ENCODE measurements around the gene H19.

Gene H19

DNA sequence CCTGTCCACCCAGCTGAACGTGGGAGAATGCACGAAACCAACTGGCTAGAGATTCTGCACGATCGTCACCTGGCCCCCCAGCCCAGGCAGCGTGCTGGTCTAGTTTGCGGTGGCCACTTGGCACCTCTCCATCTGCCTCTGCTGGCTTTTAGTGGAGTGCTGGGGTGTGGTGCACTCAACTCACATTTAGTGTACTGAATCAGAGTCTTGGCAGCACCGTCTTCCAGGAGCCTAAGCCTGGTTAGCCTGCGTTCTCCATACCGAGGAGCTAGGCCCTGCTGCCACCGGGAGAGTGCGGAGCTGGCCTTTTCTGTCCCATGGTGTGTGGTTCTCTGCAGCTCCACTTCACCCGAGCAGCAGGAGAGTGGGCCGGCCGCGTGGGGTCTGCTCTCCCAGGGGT lies 47.7 kb downstream of the H19 start:
- H3K9me3 ChIP-seq (ENCODE audit: control insufficient read depth in 5 of 5, low read length in 5 of 5) = no peaks in the 10 kb centered on the region
- H3K4me1 ChIP-seq (ENCODE audit: control insufficient read depth in 5 of 5, insufficient read depth in 5 of 5, low read length in 5 of 5) = no peaks in the 10 kb centered on the region
- H3K27me3 ChIP-seq (ENCODE audit: control insufficient read depth in 5 of 5, insufficient read depth in 4 of 5, low read length in 5 of 5) = no peaks in the 10 kb centered on the region
- H3K9ac ChIP-seq (ENCODE audit: low read length in 5 of 5) = no peak overlapping the region
- no peak overlapping the region for H3K4me3 ChIP-seq (ENCODE audit: low read depth in 1 of 5, low read length in 5 of 5)
- no peak overlapping the region for H3K27ac ChIP-seq (ENCODE audit: low read depth, low read length)
- no peaks in the 10 kb centered on the region for H3K36me3 ChIP-seq (ENCODE audit: control insufficient read depth in 5 of 5, insufficient read depth in 5 of 5, low read length in 5 of 5)

DNA sequence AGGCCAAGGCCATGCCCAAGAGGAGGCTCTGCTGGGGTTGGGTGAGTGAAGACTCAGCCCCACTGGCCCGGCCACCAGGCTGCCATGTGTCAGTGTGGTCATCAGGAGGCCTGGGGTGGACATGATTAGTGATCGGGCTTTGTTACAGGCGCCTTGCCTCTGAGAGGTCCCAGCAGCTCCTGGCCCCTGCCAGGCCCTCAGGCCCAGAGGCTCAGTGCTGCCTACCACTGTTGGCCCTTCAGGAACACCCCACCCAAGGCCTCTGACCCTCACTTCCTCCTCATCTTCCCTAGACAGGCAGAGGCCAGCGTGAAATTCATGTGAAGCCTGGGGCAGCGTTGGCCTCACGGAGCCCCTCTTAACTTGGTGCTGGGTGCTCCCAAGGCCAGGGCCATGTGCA lies 48.3 kb downstream of the H19 start:
- Histone ChIP-seq H3K4me1 (ENCODE audit: control insufficient read depth in 5 of 5, insufficient read depth in 5 of 5, low read length in 5 of 5) (peaks cover 0 to 2% (median 0%) of the 10 kb centered on the region in 5 donors), H3K27me3 (ENCODE audit: control insufficient read depth in 5 of 5, insufficient read depth in 4 of 5, low read length in 5 of 5) (no peaks in the 10 kb centered on the region), H3K36me3 (ENCODE audit: control insufficient read depth in 5 of 5, insufficient read depth in 5 of 5, low read length in 5 of 5) (no peaks in the 10 kb centered on the region)

DNA sequence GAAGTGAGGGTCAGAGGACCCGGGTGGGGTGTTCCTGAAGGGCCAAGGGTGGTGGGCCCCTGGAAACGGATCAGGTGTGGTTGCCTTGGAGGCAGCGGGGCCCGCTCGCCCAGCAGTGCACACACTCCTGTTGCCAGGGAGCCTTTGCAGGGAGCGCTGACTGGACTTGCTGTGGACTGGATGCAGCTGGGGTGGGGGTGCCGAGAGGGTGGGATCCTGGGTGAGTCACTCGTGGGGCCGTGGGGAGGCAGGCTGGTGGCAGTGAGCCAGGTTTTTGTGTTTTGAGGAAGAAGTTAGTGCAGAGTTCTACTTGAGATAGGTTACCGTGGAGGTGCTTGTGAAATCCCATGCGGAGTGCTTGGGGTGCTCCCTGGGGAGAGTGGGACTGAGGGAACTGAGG lies 49.3 kb downstream of the H19 start:
- no peak overlapping the region for H3K4me3 ChIP-seq (ENCODE audit: low read depth in 1 of 5, low read length in 5 of 5)

More for the DNA sequence above, 48.3 kb downstream of the H19 start:
- Histone ChIP-seq H3K9me3 (ENCODE audit: control insufficient read depth in 5 of 5, low read length in 5 of 5) (no peaks in the 10 kb centered on the region), H3K27ac (ENCODE audit: low read depth, low read length) (no peak overlapping the region), H3K4me3 (ENCODE audit: low read depth in 1 of 5, low read length in 5 of 5) (no peak overlapping the region), H3K9ac (ENCODE audit: low read length in 5 of 5) (no peak overlapping the region)

DNA sequence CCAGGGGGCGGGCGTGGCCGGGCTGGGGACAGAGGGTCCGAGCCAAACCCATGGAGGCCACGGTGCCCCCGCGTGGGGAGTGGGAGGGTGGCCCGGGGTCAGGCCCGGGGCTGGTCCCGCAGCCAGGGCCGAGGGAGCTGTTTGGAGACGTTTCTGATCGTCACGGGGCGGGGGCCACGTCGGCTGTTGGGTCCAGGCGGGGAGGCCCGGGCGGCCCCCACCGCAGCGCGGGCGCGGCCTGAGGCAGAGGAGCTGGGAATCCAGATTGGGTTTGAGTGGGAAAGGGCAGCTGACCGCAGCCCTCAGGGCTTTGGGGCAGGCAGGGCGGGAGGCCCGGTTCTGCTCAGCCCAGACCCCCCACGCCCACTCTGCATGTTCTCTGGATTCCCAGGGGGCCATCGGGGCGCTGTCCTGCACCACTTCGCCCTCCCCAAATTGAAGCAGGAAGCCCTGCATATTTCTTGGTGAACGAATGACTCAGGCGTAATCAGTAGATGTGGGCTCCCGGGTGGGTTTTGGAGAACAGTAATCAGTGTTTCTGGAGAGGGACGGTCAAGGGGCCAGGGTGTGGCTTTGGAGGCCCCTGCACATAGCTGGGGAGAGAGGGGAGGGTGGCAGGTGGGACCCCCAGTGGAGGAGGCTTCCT lies 49.9 kb downstream of the H19 start:
- no peaks in the 10 kb centered on the region for H3K36me3 ChIP-seq (ENCODE audit: control insufficient read depth in 5 of 5, insufficient read depth in 5 of 5, low read length in 5 of 5)
- H3K4me1 ChIP-seq (ENCODE audit: control insufficient read depth in 5 of 5, insufficient read depth in 5 of 5, low read length in 5 of 5) = peaks cover 0 to 13% (median 6%) of the 10 kb centered on the region in 5 donors
- H3K9me3 ChIP-seq (ENCODE audit: control insufficient read depth in 5 of 5, low read length in 5 of 5) = no peaks in the 10 kb centered on the region

More for the DNA sequence above, 49.3 kb downstream of the H19 start:
- no peaks in the 10 kb centered on the region for H3K9me3 ChIP-seq (ENCODE audit: control insufficient read depth in 5 of 5, low read length in 5 of 5)
- no peak overlapping the region for H3K9ac ChIP-seq (ENCODE audit: low read length in 5 of 5)
- H3K27ac ChIP-seq (ENCODE audit: low read depth, low read length) = no peak overlapping the region
- H3K36me3 ChIP-seq (ENCODE audit: control insufficient read depth in 5 of 5, insufficient read depth in 5 of 5, low read length in 5 of 5) = no peaks in the 10 kb centered on the region
- H3K4me1 ChIP-seq (ENCODE audit: control insufficient read depth in 5 of 5, insufficient read depth in 5 of 5, low read length in 5 of 5) = peaks cover 0 to 10% (median 5%) of the 10 kb centered on the region in 5 donors
- H3K27me3 ChIP-seq (ENCODE audit: control insufficient read depth in 5 of 5, insufficient read depth in 4 of 5, low read length in 5 of 5) = no peaks in the 10 kb centered on the region

DNA sequence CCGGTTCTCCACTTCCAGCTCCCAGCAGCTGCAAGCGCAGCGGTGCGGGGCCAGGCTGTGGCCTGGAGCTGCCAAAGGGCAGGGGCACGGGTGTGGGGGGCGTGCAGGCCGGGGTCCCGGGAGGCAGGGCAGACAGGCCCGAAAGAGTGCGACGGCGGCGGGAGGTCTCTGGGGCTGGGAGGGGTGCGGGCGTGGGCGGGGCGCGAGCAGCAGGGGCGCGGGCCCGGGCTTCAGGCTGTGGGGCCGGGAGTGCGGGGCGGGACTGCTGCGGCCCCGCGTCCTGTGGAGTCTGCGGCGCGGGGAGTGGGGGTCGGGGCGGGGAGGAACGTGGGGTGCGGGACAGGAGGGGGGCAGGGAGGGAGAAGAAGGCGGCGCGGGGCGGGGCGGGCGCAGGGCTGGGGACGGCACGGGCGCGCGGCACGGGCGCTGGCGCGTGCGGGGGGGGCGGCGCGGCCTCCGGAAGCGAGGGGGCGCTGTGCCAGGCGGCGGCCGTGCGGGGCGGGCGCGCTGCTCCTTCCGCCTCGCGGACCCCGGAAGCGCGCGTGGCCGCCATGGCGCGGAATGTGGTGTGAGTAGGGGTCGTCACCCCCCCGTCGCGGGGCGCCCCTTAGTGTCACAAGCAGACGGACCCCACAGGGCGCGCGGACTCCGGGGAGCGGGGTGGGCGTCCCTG lies 50.7 kb downstream of the H19 start, which contains the start of gene MRPL23:
Gene MRPL23, plus strand, starts transcription at position 521 of the 673 bp plus-strand sequence. Its CDS starts 31 bp downstream, at position 552.
- H3K9me3 ChIP-seq (ENCODE audit: control insufficient read depth in 5 of 5, low read length in 5 of 5) = no peaks in the 10 kb centered on the region
- peaks cover 0 to 3% (median 0%) of the 10 kb centered on the region in 5 donors for H3K27me3 ChIP-seq (ENCODE audit: control insufficient read depth in 5 of 5, insufficient read depth in 4 of 5, low read length in 5 of 5)
- H3K36me3 ChIP-seq (ENCODE audit: control insufficient read depth in 5 of 5, insufficient read depth in 5 of 5, low read length in 5 of 5) = no peaks in the 10 kb centered on the region
- peaks cover 0 to 20% (median 13%) of the 10 kb centered on the region in 5 donors for H3K4me1 ChIP-seq (ENCODE audit: control insufficient read depth in 5 of 5, insufficient read depth in 5 of 5, low read length in 5 of 5)
- no peak within 1 kb of the TSS for H3K27ac ChIP-seq (ENCODE audit: low read depth, low read length)
- H3K9ac ChIP-seq (ENCODE audit: low read length in 5 of 5) = no peak within 1 kb of the TSS
- no peak within 1 kb of the TSS for H3K4me3 ChIP-seq (ENCODE audit: low read depth in 1 of 5, low read length in 5 of 5)

More for the DNA sequence above, 49.9 kb downstream of the H19 start:
- H3K9ac ChIP-seq (ENCODE audit: low read length in 5 of 5) = no peak overlapping the region
- H3K27ac ChIP-seq (ENCODE audit: low read depth, low read length) = no peak overlapping the region
- H3K4me3 ChIP-seq (ENCODE audit: low read depth in 1 of 5, low read length in 5 of 5) = no peak overlapping the region
- no peaks in the 10 kb centered on the region for H3K27me3 ChIP-seq (ENCODE audit: control insufficient read depth in 5 of 5, insufficient read depth in 4 of 5, low read length in 5 of 5)
